HG02970 (cell line): ENCODE measurements around the gene LPCAT1.

ENCODE experiments used
- ATAC-seq: cut with Tn5 transposase; IDR thresholded peaks from one replicate; pipeline ENCODE4 v1.9.1; 2021; ENCODE audit warnings: mild to moderate bottlenecking, moderate library complexity, moderate number of reproducible peaks; ENCODE audit not compliant: unreplicated experiment, low FRiP score

Gene LPCAT1

GRCh38 chr5:1414311-1415058, 109.3 kb downstream of the LPCAT1 start:
- no peak for ATAC-seq

GRCh38 chr5:1413611-1414241, 110.0 kb downstream of the LPCAT1 start:
- no peak for ATAC-seq

- no peak for ATAC-seq
Observed at GRCh38 chr5:1413211-1413610, 110.5 kb downstream of the LPCAT1 start.

- ATAC-seq: no peak
Observed at GRCh38 chr5:1412621-1413020, 111.1 kb downstream of the LPCAT1 start.

GRCh38 chr5:1412163-1412562, 111.6 kb downstream of the LPCAT1 start:
- no peak for ATAC-seq
